ENCODE measurements around the gene KRABD2.
A peak's percentile ranks its signal among the peaks of the same experiment; 100 is the strongest.
"Not testable (repeated sequence)": the region's sequence is repeated elsewhere in the genome, so short reads cannot be mapped to it uniquely, and the experiment has no call there.

The KRABD2 gene

GRCh38 chr17:8392674-8393469 is 16.4 kb upstream of the KRABD2 start:
- no peak for DNase-seq

- DNase-seq = no peak
Observed at GRCh38 chr17:8392274-8392673, 15.8 kb upstream of the KRABD2 start.

- DNase-seq = no peak
Observed at GRCh38 chr17:8391711-8392110, 15.2 kb upstream of the KRABD2 start.

- DNase-seq = no peak
Observed at GRCh38 chr17:8387914-8388651, 11.6 kb upstream of the KRABD2 start.

GRCh38 chr17:8386841-8387240 is 10.3 kb upstream of the KRABD2 start:
- peak; percentile 66 for DNase-seq

GRCh38 chr17:8384801-8385378 is 8.4 kb upstream of the KRABD2 start:
- no peak for DNase-seq

- peak; percentile 100 for DNase-seq
Observed at GRCh38 chr17:8383143-8383822, 6.8 kb upstream of the KRABD2 start, which contains the start of gene RPL26. Gene RPL26, minus strand, starts transcription at chr17:8383193. Its CDS starts 883 bp downstream, at chr17:8382310.

- DNase-seq = no peak
Observed at GRCh38 chr17:8382880-8383142, 6.3 kb upstream of the KRABD2 start.

GRCh38 chr17:8382052-8382879 is 5.8 kb upstream of the KRABD2 start:
- peak; percentile 76 for DNase-seq

GRCh38 chr17:8380049-8380448 is 3.5 kb upstream of the KRABD2 start:
- DNase-seq = no peak

- not testable (repeated sequence) for DNase-seq
Observed at GRCh38 chr17:8378117-8378516, 1.6 kb upstream of the KRABD2 start.

- DNase-seq = no peak
Observed at GRCh38 chr17:8377422-8377821, 918 bp upstream of the KRABD2 start.

GRCh38 chr17:8375738-8376259 is 705 bp downstream of the KRABD2 start:
- peak; percentile 69 for DNase-seq

GRCh38 chr17:8373856-8374255 is 2.6 kb downstream of the KRABD2 start:
- DNase-seq = not testable (repeated sequence)

- peak; percentile 24 for DNase-seq
Observed at GRCh38 chr17:8372422-8372821, 4.1 kb downstream of the KRABD2 start.

GRCh38 chr17:8371786-8372185 is 4.7 kb downstream of the KRABD2 start:
- DNase-seq = peak; percentile 88

GRCh38 chr17:8369944-8370343 is 6.6 kb downstream of the KRABD2 start:
- DNase-seq = no peak

- no peak for DNase-seq
Observed at GRCh38 chr17:8368193-8368592, 8.3 kb downstream of the KRABD2 start.

- no peak for DNase-seq
Observed at GRCh38 chr17:8366231-8366630, 10.3 kb downstream of the KRABD2 start.

GRCh38 chr17:8365143-8365542 is 11.4 kb downstream of the KRABD2 start:
- DNase-seq = no peak

GRCh38 chr17:8362651-8363332 is 13.7 kb downstream of the KRABD2 start:
- no peak for DNase-seq

GRCh38 chr17:8360751-8361150 is 15.8 kb downstream of the KRABD2 start:
- no peak for DNase-seq
